Astrocyte of the hippocampus (primary cell): Measurements from ENCODE around the gene GUCY1A2.
"Not testable (repeated sequence)": the region's sequence is repeated elsewhere in the genome, so short reads cannot be mapped to it uniquely, and the experiment has no call there.

ENCODE experiments used
- DNase-seq: peaks from one replicate; pipeline ENCODE4 v3.0.0; 2011; ENCODE audit warnings: low read depth, low spot score

GUCY1A2 gene

GRCh38 chr11:107018219-107018901, at the start of gene GUCY1A2:
Gene GUCY1A2 (minus strand): TSS chr11:107018476. CDS start chr11:107018055, 421 bp downstream.
- DNase-seq: peak; percentile 67

GRCh38 chr11:107054391-107054790, 36.1 kb upstream of the GUCY1A2 start:
- no peak for DNase-seq

- not testable (repeated sequence) for DNase-seq
Observed at GRCh38 chr11:107051332-107051731, 33.1 kb upstream of the GUCY1A2 start.

- not testable (repeated sequence) for DNase-seq
Observed at GRCh38 chr11:107050899-107051298, 32.6 kb upstream of the GUCY1A2 start.

GRCh38 chr11:107050121-107050520, 31.8 kb upstream of the GUCY1A2 start:
- DNase-seq: peak; percentile 20

- DNase-seq: peak; percentile 28
Observed at GRCh38 chr11:107044503-107044902, 26.2 kb upstream of the GUCY1A2 start.

GRCh38 chr11:107043242-107044006, 25.1 kb upstream of the GUCY1A2 start:
- peak; percentile 96 for DNase-seq

GRCh38 chr11:107042748-107043147, 24.5 kb upstream of the GUCY1A2 start:
- DNase-seq: peak; percentile 48

- DNase-seq: peak; percentile 90
Observed at GRCh38 chr11:107041088-107041444, 22.8 kb upstream of the GUCY1A2 start.

GRCh38 chr11:107040433-107041087, 22.3 kb upstream of the GUCY1A2 start:
- no peak for DNase-seq

- DNase-seq: no peak
Observed at GRCh38 chr11:107025673-107026072, 7.4 kb upstream of the GUCY1A2 start.

GRCh38 chr11:107020594-107020993, 2.3 kb upstream of the GUCY1A2 start:
- no peak for DNase-seq

- peak; percentile 91 for DNase-seq
Observed at GRCh38 chr11:107018902-107019493, 722 bp upstream of the GUCY1A2 start.

- DNase-seq: peak; percentile 89
Observed at GRCh38 chr11:107017433-107018218, 650 bp downstream of the GUCY1A2 start.

- no peak for DNase-seq
Observed at GRCh38 chr11:107017104-107017432, 1.2 kb downstream of the GUCY1A2 start.

GRCh38 chr11:107014871-107015270, 3.4 kb downstream of the GUCY1A2 start:
- DNase-seq: peak; percentile 48

- no peak for DNase-seq
Observed at GRCh38 chr11:107011977-107012376, 6.3 kb downstream of the GUCY1A2 start.

GRCh38 chr11:107009190-107009589, 9.1 kb downstream of the GUCY1A2 start:
- DNase-seq: no peak

GRCh38 chr11:107006076-107006833, 12.0 kb downstream of the GUCY1A2 start:
- no peak for DNase-seq

GRCh38 chr11:106999196-106999595, 19.1 kb downstream of the GUCY1A2 start:
- no peak for DNase-seq

GRCh38 chr11:106998916-106999188, 19.4 kb downstream of the GUCY1A2 start:
- no peak for DNase-seq
